SK-N-SH treated with all-trans-retinoic acid at 6 μM for 48 hours (cell line): ENCODE data around the gene URAD.

Source experiments
- ATAC-seq: fragments of 200-7000 bp; cut with Tn5 transposase; 3 replicates; pipeline ENCODE4 v1.9.1; 2020; ENCODE audit warnings: mild to moderate bottlenecking, moderate library complexity
- ARNTL ChIP-seq: fragments of 450-650 bp; formaldehyde crosslinking; IDR thresholded peaks from 2 replicates; pipeline ENCODE4 v1.5.0; 2020; ENCODE audit warnings: low read depth, mild to moderate bottlenecking, moderate library complexity, borderline replicate concordance
- BACH2 ChIP-seq: fragments of 250-450 bp; sonication (Bioruptor Pico); IDR thresholded peaks from 2 replicates; pipeline ENCODE4 v1.9.0; 2021; ENCODE audit warnings: mild to moderate bottlenecking, borderline replicate concordance
- CREB5 ChIP-seq: fragments of 250-450 bp; sonication (Bioruptor Pico); IDR thresholded peaks from 2 replicates; pipeline ENCODE4 v1.5.1; 2020; ENCODE audit warnings: low read depth, mild to moderate bottlenecking, moderate library complexity
- CSDC2 ChIP-seq: fragments of 250-450 bp; sonication (Bioruptor Pico); IDR thresholded peaks from 2 replicates; pipeline ENCODE4 v1.5.0; 2020; ENCODE audit warnings: mild to moderate bottlenecking, moderate library complexity
- CSRNP3 ChIP-seq: fragments of 250-450 bp; sonication (Bioruptor Pico); IDR thresholded peaks from 2 replicates; pipeline ENCODE4 v1.5.1; 2021; ENCODE audit warnings: mild to moderate bottlenecking, moderate library complexity
- ESRRG ChIP-seq: fragments of 250-450 bp; sonication (Bioruptor Pico); IDR thresholded peaks from 2 replicates; pipeline ENCODE4 v1.6.1; 2021; ENCODE audit warnings: mild to moderate bottlenecking
- GLIS3 ChIP-seq: fragments of 250-450 bp; sonication (Bioruptor Pico); IDR thresholded peaks from 2 replicates; pipeline ENCODE4 v1.5.0; 2020; ENCODE audit warnings: mild to moderate bottlenecking, moderate library complexity
- ISL1 ChIP-seq: fragments of 250-450 bp; sonication (Bioruptor Pico); IDR thresholded peaks from 2 replicates; pipeline ENCODE4 v2.1.2; 2022; ENCODE audit warnings: mild to moderate bottlenecking, moderate library complexity
- OSR1 ChIP-seq: fragments of 250-450 bp; sonication (Bioruptor Pico); IDR thresholded peaks from 2 replicates; pipeline ENCODE4 v1.8.0; 2022; ENCODE audit warnings: moderate library complexity, mild to moderate bottlenecking, inconsistent platforms
- PATZ1 ChIP-seq: fragments of 250-450 bp; sonication (Bioruptor Pico); IDR thresholded peaks from 2 replicates; pipeline ENCODE4 v1.8.0; 2020; ENCODE audit warnings: mild to moderate bottlenecking, moderate library complexity, borderline replicate concordance
- PPARA ChIP-seq: fragments of 250-450 bp; sonication (Bioruptor Pico); IDR thresholded peaks from 2 replicates; pipeline ENCODE4 v1.5.0; 2020; ENCODE audit warnings: mild to moderate bottlenecking, borderline replicate concordance
- SNAI2 ChIP-seq: fragments of 250-450 bp; sonication (Bioruptor Pico); IDR thresholded peaks from 2 replicates; pipeline ENCODE4 v1.5.0; 2020; ENCODE audit warnings: mild to moderate bottlenecking, moderate library complexity
- TOX ChIP-seq: fragments of 250-450 bp; sonication (Bioruptor Pico); IDR thresholded peaks from 2 replicates; pipeline ENCODE4 v1.8.0; 2021; ENCODE audit warnings: mild to moderate bottlenecking, moderate library complexity, borderline replicate concordance
- ZC3H10 ChIP-seq: fragments of 250-450 bp; sonication (Bioruptor Pico); IDR thresholded peaks from 2 replicates; pipeline ENCODE4 v1.5.1; 2021; ENCODE audit warnings: mild to moderate bottlenecking, moderate library complexity
- ZFP3 ChIP-seq: fragments of 250-450 bp; sonication (Bioruptor Pico); IDR thresholded peaks from 2 replicates; pipeline ENCODE4 v1.5.0; 2020; ENCODE audit warnings: mild to moderate bottlenecking, moderate library complexity
- ZFP30 ChIP-seq: fragments of 450-650 bp; formaldehyde crosslinking; IDR thresholded peaks from 2 replicates; pipeline ENCODE4 v1.5.0; 2022; ENCODE audit warnings: mild to moderate bottlenecking, moderate library complexity
- ZNF565 ChIP-seq: fragments of 450-650 bp; formaldehyde crosslinking; conservative IDR thresholded peaks from 2 replicates; pipeline ENCODE4 v1.5.0; 2020; ENCODE audit warnings: low read depth, mild to moderate bottlenecking, moderate library complexity
- ZNF70 ChIP-seq: fragments of 450-650 bp; formaldehyde crosslinking; IDR thresholded peaks from 2 replicates; pipeline ENCODE4 v1.5.0; 2020; ENCODE audit warnings: mild to moderate bottlenecking, moderate library complexity
- ZNF8 ChIP-seq: fragments of 450-650 bp; formaldehyde crosslinking; IDR thresholded peaks from 2 replicates; pipeline ENCODE4 v1.5.0; 2020; ENCODE audit warnings: mild to moderate bottlenecking, moderate library complexity

Gene URAD

GRCh38 chr13:27953676-27954405 is 34.7 kb downstream of the URAD start:
- TF ChIP-seq ESRRG (CRISPR knock-in tag) (no peak), TOX (no peak), CREB5 (CRISPR knock-in tag) (no peak), ISL1 (no peak), OSR1 (no peak), PATZ1 (CRISPR knock-in tag) (no peak), PPARA (no peak)
- peak; percentile 100 for ATAC-seq

GRCh38 chr13:27952876-27953675 is 35.4 kb downstream of the URAD start:
- no peak for TF ChIP-seq BACH2 (CRISPR knock-in tag)
- no peak for TF ChIP-seq CREB5 (CRISPR knock-in tag)
- no peak for TF ChIP-seq ARNTL (CRISPR knock-in tag)
- no peak for TF ChIP-seq TOX
- TF ChIP-seq ZNF70 (CRISPR knock-in tag), result no peak
- TF ChIP-seq ZNF565, result no peak
- TF ChIP-seq ZFP30, result no peak
- TF ChIP-seq ZC3H10 (CRISPR knock-in tag), result no peak
- no peak for TF ChIP-seq ISL1
- TF ChIP-seq PATZ1 (CRISPR knock-in tag), result no peak
- TF ChIP-seq SNAI2 (CRISPR knock-in tag), result no peak
- no peak for TF ChIP-seq ZFP3 (CRISPR knock-in tag)
- TF ChIP-seq CSDC2 (CRISPR knock-in tag), result no peak
- TF ChIP-seq PPARA, result no peak
- TF ChIP-seq ZNF8 (CRISPR knock-in tag), result no peak
- no peak for TF ChIP-seq GLIS3 (CRISPR knock-in tag)
- TF ChIP-seq CSRNP3, result no peak
- ATAC-seq, result no peak

GRCh38 chr13:27942972-27943371 is 45.5 kb downstream of the URAD start:
- ATAC-seq, result no peak

More at GRCh38 chr13:27942972-27943371, 45.5 kb downstream of the URAD start:
- TF ChIP-seq SNAI2 (CRISPR knock-in tag) (no peak), CREB5 (CRISPR knock-in tag) (no peak)
